Body of pancreas (tissue), 4 donors: ENCODE results near the gene PALLD.

ENCODE experiments used
- POLR2A ChIP-seq, 3 donors: fragments of 450-650 bp; IDR thresholded peaks; one replicate each; pipeline ENCODE4 v1.6.1; 2016; ENCODE audit warnings: antibody characterized with exemption in 3 of 3, mild to moderate bottlenecking in 2 of 3
- TF ChIP-seq, protein P1 (sequence below), 7 experiments: fragments of 450-650 bp in 4 of 7; fragments of 200-600 bp in 3 of 7; sonication (generic) in 3 of 7; IDR thresholded peaks; one replicate each; pipeline ENCODE4 v1.5.1; 2016 to 2019; ENCODE audit warnings: antibody characterized with exemption in 7 of 7

DNA sequence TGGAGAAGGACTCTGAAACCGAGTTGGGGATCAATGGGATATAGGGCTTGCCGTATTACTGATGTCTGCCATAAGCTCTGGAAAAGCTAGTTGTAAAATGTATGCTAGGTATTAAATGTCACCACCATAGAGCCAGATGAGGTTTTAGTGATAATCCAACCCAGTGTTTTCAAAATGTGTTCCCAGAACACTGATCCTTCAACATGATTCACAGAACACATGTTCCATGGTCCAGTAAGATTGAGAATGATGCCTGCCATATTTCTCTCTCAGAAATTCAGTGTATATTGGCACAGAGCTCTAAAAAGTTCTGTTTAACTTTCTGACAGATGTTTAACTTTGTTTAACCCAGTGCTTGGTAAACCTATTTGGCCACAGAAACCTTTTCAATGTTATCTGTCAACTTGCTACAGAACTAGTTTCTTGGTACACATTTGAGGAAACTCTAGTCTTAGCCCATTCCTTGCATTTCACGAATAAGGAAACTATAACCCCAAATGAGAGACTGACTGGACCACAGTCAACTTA is 160.2 kb downstream of the PALLD start:
- TF ChIP-seq, protein P1, sequence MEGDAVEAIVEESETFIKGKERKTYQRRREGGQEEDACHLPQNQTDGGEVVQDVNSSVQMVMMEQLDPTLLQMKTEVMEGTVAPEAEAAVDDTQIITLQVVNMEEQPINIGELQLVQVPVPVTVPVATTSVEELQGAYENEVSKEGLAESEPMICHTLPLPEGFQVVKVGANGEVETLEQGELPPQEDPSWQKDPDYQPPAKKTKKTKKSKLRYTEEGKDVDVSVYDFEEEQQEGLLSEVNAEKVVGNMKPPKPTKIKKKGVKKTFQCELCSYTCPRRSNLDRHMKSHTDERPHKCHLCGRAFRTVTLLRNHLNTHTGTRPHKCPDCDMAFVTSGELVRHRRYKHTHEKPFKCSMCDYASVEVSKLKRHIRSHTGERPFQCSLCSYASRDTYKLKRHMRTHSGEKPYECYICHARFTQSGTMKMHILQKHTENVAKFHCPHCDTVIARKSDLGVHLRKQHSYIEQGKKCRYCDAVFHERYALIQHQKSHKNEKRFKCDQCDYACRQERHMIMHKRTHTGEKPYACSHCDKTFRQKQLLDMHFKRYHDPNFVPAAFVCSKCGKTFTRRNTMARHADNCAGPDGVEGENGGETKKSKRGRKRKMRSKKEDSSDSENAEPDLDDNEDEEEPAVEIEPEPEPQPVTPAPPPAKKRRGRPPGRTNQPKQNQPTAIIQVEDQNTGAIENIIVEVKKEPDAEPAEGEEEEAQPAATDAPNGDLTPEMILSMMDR (IDR thresholded peaks at IDR 0.05): no peak
- no peak for TF ChIP-seq POLR2A (IDR thresholded peaks at IDR 0.05)
